GM12878 (cell line): ENCODE measurements around the gene ADGRL2. TPM values are rescaled to one million over a fixed set of nuclear protein-coding genes. Genes with fewer than 3 reads are reported as not detected.

Experiments
- ATAC-seq: fragments of 200-7000 bp; cut with Tn5 transposase; 3 replicates; pipeline ENCODE4 v1.9.1; 2020; ENCODE audit warnings: mild to moderate bottlenecking, moderate library complexity
- BruUV-seq: library from RNA; stranded (reverse); fragments of 400-500 nt; replicated peaks from 2 replicates; lab custom pipeline; 2021; lab: Mats Ljungman, UMichigan
- CTCF ChIA-PET: fragments of 300-600 bp; sonication (Branson Sonifier 250); formaldehyde crosslinking; extraction: SDS; loops from one replicate; lab custom pipeline; 2021; ENCODE audit warnings: inconsistent platforms; lab: Yijun Ruan, JAX
- POLR2A ChIA-PET: fragments of 350-600 bp; formaldehyde crosslinking; extraction: SDS; loops from one replicate; lab custom pipeline; 2021; ENCODE audit warnings: inconsistent platforms; lab: Charles Lee
- RAD21 ChIA-PET: fragments of 300-600 bp; sonication (Branson Sonifier 250); formaldehyde crosslinking; loops from one replicate; lab custom pipeline; 2023; ENCODE audit warnings: antibody characterized with exemption; ENCODE audit not compliant: unreplicated experiment; lab: Charles Lee
- SMC1A ChIA-PET: fragments of 300-600 bp; sonication (Branson Sonifier 250); formaldehyde crosslinking; loops from one replicate; lab custom pipeline; 2023; ENCODE audit not compliant: unreplicated experiment, uncharacterized antibody; lab: Charles Lee
- DNase-seq: peaks from one replicate; pipeline ENCODE4 v3.0.0-alpha.2; 2011; ENCODE audit warnings: low read depth, low spot score
- FAIRE-seq: peaks from 3 replicates; lab custom pipeline; 2011; peaks lifted over from hg19 to GRCh38; lab: Jason Lieb, UNC
- H2AFZ ChIP-seq: 2 replicates; pipeline ENCODE4 v1.6.0; 2011; ENCODE audit warnings: low read depth, low read length, control low read depth; ENCODE audit not compliant: control insufficient read depth
- H3K27ac ChIP-seq: 2 replicates; pipeline ENCODE4 v1.5.1; 2011; ENCODE audit warnings: control low read depth; ENCODE audit not compliant: control insufficient read depth, insufficient read depth
- H3K27me3 ChIP-seq, 2 experiments: replicated peaks in 1 of 2; 2 replicates each; pipeline versions ENCODE4 v1.6.0 to v1.6.1; 2011; ENCODE audit warnings: low read length in 1 of 2; ENCODE audit not compliant: control insufficient read depth in 2 of 2, insufficient read depth in 2 of 2
- H3K36me3 ChIP-seq, 2 experiments: 2 replicates each; pipeline ENCODE4 v1.5.1; 2011; ENCODE audit warnings: low read length in 1 of 2; ENCODE audit not compliant: control insufficient read depth in 2 of 2, insufficient read depth in 2 of 2
- H3K4me1 ChIP-seq: 2 replicates; pipeline ENCODE4 v1.6.1; 2011; ENCODE audit warnings: mild to moderate bottlenecking, low read length, moderate library complexity, mixed read lengths; ENCODE audit not compliant: control insufficient read depth, insufficient read depth
- H3K4me2 ChIP-seq: 2 replicates; pipeline ENCODE4 v1.6.0; 2011; ENCODE audit warnings: control low read depth; ENCODE audit not compliant: control insufficient read depth, insufficient read depth
- H3K4me3 ChIP-seq: fragments of 200-600 bp; sonication (generic); 2 replicates; pipeline ENCODE4 v1.5.1; 2016
- H3K79me2 ChIP-seq: 2 replicates; pipeline ENCODE4 v1.6.0; 2011; ENCODE audit warnings: low read length; ENCODE audit not compliant: control insufficient read depth, insufficient read depth
- H3K9ac ChIP-seq: 2 replicates; pipeline ENCODE4 v1.8.0; 2011; ENCODE audit warnings: low read length, control low read depth, mixed read lengths; ENCODE audit not compliant: control insufficient read depth, insufficient read depth
- H3K9me3 ChIP-seq: replicated peaks from 3 replicates; pipeline ENCODE4 v1.5.1; 2011; ENCODE audit warnings: mild to moderate bottlenecking, low read length; ENCODE audit not compliant: control insufficient read depth, insufficient read depth
- H4K20me1 ChIP-seq: 2 replicates; pipeline ENCODE4 v1.6.0; 2011; ENCODE audit not compliant: control insufficient read depth, insufficient read depth
- ATF7 ChIP-seq: fragments of 450-650 bp; IDR thresholded peaks from 2 replicates; pipeline ENCODE4 v1.6.1; 2016; ENCODE audit warnings: low read depth, mild to moderate bottlenecking
- BCL11A ChIP-seq: IDR thresholded peaks from 2 replicates; pipeline ENCODE4 v1.6.1; 2011; ENCODE audit warnings: low read depth, low read length
- CBX5 ChIP-seq: sonication (generic); IDR thresholded peaks from 2 replicates; pipeline ENCODE4 v1.6.1; 2016; ENCODE audit warnings: low read depth, moderate library complexity, mild to moderate bottlenecking, inconsistent platforms
- DPF2 ChIP-seq: fragments of 450-650 bp; IDR thresholded peaks from 2 replicates; pipeline ENCODE4 v1.6.1; 2017; ENCODE audit warnings: mild to moderate bottlenecking
- FOXK2 ChIP-seq: fragments of 450-650 bp; IDR thresholded peaks from 2 replicates; pipeline ENCODE4 v1.6.1; 2017; ENCODE audit warnings: mild to moderate bottlenecking, moderate library complexity
- JUNB ChIP-seq: IDR thresholded peaks from 2 replicates; pipeline ENCODE4 v1.6.1; 2016; ENCODE audit warnings: antibody characterized with exemption, mild to moderate bottlenecking
- KLF5 ChIP-seq: fragments of 450-650 bp; IDR thresholded peaks from 2 replicates; pipeline ENCODE4 v1.6.1; 2014; ENCODE audit warnings: mild to moderate bottlenecking; ENCODE audit not compliant: partially characterized antibody
- MTA2 ChIP-seq: fragments of 450-650 bp; IDR thresholded peaks from 2 replicates; pipeline ENCODE4 v1.6.1; 2016; ENCODE audit warnings: low read depth, mild to moderate bottlenecking, moderate library complexity
- MYB ChIP-seq: fragments of 150-350 bp; IDR thresholded peaks from 2 replicates; pipeline ENCODE4 v1.6.1; 2014; ENCODE audit warnings: mild to moderate bottlenecking, low read depth, low read length, borderline replicate concordance
- NR2F1 ChIP-seq: fragments of 450-650 bp; conservative IDR thresholded peaks from 2 replicates; pipeline ENCODE4 v1.6.1; 2017; ENCODE audit warnings: mild to moderate bottlenecking
- RB1 ChIP-seq: fragments of 450-650 bp; formaldehyde crosslinking; IDR thresholded peaks from 2 replicates; pipeline ENCODE4 v1.6.1; 2017; ENCODE audit warnings: mild to moderate bottlenecking, borderline replicate concordance
- RELA ChIP-seq: fragments of 450-650 bp; IDR thresholded peaks from 2 replicates; pipeline ENCODE4 v1.8.0; 2014; ENCODE audit warnings: borderline replicate concordance; ENCODE audit not compliant: partially characterized antibody
- RUNX3 ChIP-seq: IDR thresholded peaks from 2 replicates; pipeline ENCODE4 v1.6.1; 2012; ENCODE audit warnings: low read length, inconsistent platforms
- SRF ChIP-seq, 2 experiments: IDR thresholded peaks; 2 replicates each; pipeline ENCODE4 v1.6.1; 2011; ENCODE audit warnings: low read depth in 2 of 2, low read length in 2 of 2, mild to moderate bottlenecking in 1 of 2, moderate library complexity in 1 of 2
- WRNIP1 ChIP-seq: IDR thresholded peaks from 2 replicates; pipeline ENCODE4 v1.6.1; 2011; ENCODE audit warnings: low read depth, low read length, improper control_type of control experiment, borderline replicate concordance
- ZNF384 ChIP-seq: IDR thresholded peaks from 2 replicates; pipeline ENCODE4 v1.6.1; 2012; ENCODE audit warnings: low read depth, mild to moderate bottlenecking, low read length, improper control_type of control experiment, borderline replicate concordance
- WGBS: methylation state at CpG from one replicate; pipeline ENCODE4 v1.1.6; 2016; ENCODE audit warnings: low lambda C conversion rate; ENCODE audit not compliant: insufficient replicate concordance, insufficient coverage; ENCODE audit errors: missing lambda C conversion rate; 5-methylcytosine and 5-hydroxymethylcytosine counted together
- in situ Hi-C: fragments of 300-500 bp; cut with MboI; formaldehyde crosslinking; loops from 9 replicates; pipeline ENCODE4 v1.14.3; 2018; ENCODE audit warnings: mixed read lengths
- intact Hi-C: fragments of 100-400 bp; cut with micrococcal nuclease; formaldehyde crosslinking; loops from one replicate; pipeline ENCODE4 v1.14.2; 2022; ENCODE audit not compliant: unreplicated experiment
- polyA plus RNA-seq, 11 experiments: library from polyadenylated mRNA; depleted of rRNA in 4 of 11; unstranded in 6 of 11; stranded (reverse) in 5 of 11; fragments of >200 nt; fragmentation: Nextera tagmentation in 4 of 11; fragmentation: Illumina TruSeq in 1 of 11; extraction: Ambion mirVana in 4 of 11; extraction: Trizol in 1 of 11; gene quantifications; 1 replicate in 1 of 11; 2 replicates in 10 of 11; pipeline versions ENCODE4 v1.2.1 to v1.2.3, GENCODE V29; 2011 to 2016; ENCODE audit warnings: inconsistent platforms in 2 of 11, missing spikeins in 2 of 11, low read depth in 1 of 11
- total RNA-seq, 4 experiments: library from RNA; depleted of rRNA in 3 of 4; stranded (reverse); fragments of >200 nt in 3 of 4; fragmentation: Illumina TruSeq in 1 of 4; extraction: Trizol in 1 of 4; gene quantifications; 2 replicates each; pipeline versions ENCODE4 v1.2.1 to v1.2.3, GENCODE V29; 2013 to 2021
- TF ChIP-seq, protein P1 (sequence below): fragments of 450-650 bp; IDR thresholded peaks from 2 replicates; pipeline ENCODE4 v1.6.1; 2018; ENCODE audit warnings: mild to moderate bottlenecking, low read depth, moderate library complexity; ENCODE audit not compliant: partially characterized antibody
- TF ChIP-seq, protein P2 (sequence below): IDR thresholded peaks from 2 replicates; pipeline ENCODE4 v1.6.1; 2012; ENCODE audit warnings: low read depth, low read length, improper control_type of control experiment
- TF ChIP-seq, protein P3 (sequence below): fragments of 450-650 bp; IDR thresholded peaks from 2 replicates; pipeline ENCODE4 v1.6.1; 2014; ENCODE audit warnings: mild to moderate bottlenecking

Gene ADGRL2
- total and polyA plus RNA-seq, 10 of the 15 experiments (the other 5 are each of a cell fraction or from before 2014, with no cell fraction given): 0.03 to 13.6 (median 0.21) TPM

DNA sequence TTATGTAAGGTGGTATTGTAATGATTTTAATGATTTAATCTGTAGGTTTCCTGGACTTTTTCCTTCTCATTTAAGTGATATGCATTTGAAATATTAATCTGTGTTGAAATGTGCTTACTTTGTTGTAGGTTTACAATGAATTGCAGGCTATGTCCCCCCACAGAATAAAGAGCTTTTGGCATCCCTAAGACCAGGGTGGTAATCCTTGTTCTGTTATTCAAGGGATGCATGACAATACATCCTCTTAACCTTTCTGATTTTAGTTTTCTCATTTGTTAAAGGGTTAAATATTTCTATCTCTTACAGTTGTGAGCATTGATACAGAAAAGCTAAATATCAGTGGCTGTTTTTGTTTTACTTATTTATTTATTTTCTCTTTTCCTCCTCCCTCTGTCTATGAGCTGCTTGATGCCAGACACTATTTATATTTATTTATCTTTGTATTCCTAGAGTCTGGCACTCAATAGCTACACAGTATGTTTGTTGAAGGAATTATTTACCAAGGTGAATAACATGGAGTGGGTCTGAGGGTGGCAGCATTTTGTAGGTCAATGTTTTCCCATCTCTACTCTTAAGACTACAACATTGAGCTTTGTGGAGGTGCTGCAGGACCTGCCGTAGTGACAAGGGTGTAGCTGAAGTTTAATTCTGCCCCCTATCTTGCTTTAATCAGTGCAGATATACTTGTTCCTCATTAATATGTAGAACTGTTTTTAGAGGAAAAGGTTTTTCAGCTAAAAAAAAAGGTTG is 19.9 kb upstream of the ADGRL2 start (continued):
- TF ChIP-seq MYB (no peak), WRNIP1 (no peak)
- TF ChIP-seq, all 136 proteins: peak for 0

DNA sequence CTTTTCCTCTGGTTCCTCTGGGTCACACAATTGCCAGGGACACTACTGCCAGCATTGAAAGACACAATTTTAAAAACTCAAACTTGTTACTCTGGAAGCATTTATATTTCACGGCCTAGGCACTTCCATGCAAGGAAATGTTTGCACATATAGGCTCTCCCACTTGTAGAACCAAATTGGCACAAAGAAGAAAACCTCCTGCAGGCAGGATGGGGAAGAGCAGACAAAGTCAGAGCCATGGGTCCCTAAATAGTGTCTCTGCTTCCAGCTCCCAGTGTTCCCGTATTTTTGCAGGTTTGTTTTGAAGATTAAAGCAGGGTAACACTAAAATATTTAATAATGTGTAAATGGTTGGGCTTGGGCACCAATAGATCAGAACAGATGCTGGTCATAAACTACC is 19.0 kb upstream of the ADGRL2 start:
- H2AFZ ChIP-seq: no peak overlapping the region
- H4K20me1 ChIP-seq: no peaks in the 10 kb centered on the region
- intact Hi-C loops: no loop called here
- H3K4me2 ChIP-seq: no peak overlapping the region
- no TSS peak for BruUV-seq
- no peak overlapping the region for H3K27ac ChIP-seq
- 0% methylated on average over 2 of the region's 2 CpGs for whole genome bisulfite sequencing
- SMC1A ChIA-PET: interaction anchor here (0.6 to 4.9 kb wide), 4 partner anchors 9 to 233 kb away, joined by 3 to 34 read pairs (median 6); no protein-coding TSS in a partner anchor
- CTCF ChIA-PET: interaction anchor here (0.6 to 4.1 kb wide), 4 partner anchors 15 to 353 kb away, joined by 4 to 20 read pairs (median 4); no protein-coding TSS in a partner anchor
- no peak overlapping the region for H3K9ac ChIP-seq
- no peaks in the 10 kb centered on the region for H3K36me3 ChIP-seq
- RAD21 ChIA-PET: no interaction called here
- H3K79me2 ChIP-seq: no peaks in the 10 kb centered on the region
- H3K9me3 ChIP-seq: no peaks in the 10 kb centered on the region
- POLR2A ChIA-PET: no interaction called here
- in situ Hi-C loops: no loop called here
- H3K4me3 ChIP-seq: no peak overlapping the region
- H3K27me3 ChIP-seq: no peaks in the 10 kb centered on the region
- DNase-seq (no peak), ATAC-seq (no peak), FAIRE-seq (no peak)
- H3K4me1 ChIP-seq: no peaks in the 10 kb centered on the region
- no peak for TF ChIP-seq RB1
- TF ChIP-seq, protein P1, sequence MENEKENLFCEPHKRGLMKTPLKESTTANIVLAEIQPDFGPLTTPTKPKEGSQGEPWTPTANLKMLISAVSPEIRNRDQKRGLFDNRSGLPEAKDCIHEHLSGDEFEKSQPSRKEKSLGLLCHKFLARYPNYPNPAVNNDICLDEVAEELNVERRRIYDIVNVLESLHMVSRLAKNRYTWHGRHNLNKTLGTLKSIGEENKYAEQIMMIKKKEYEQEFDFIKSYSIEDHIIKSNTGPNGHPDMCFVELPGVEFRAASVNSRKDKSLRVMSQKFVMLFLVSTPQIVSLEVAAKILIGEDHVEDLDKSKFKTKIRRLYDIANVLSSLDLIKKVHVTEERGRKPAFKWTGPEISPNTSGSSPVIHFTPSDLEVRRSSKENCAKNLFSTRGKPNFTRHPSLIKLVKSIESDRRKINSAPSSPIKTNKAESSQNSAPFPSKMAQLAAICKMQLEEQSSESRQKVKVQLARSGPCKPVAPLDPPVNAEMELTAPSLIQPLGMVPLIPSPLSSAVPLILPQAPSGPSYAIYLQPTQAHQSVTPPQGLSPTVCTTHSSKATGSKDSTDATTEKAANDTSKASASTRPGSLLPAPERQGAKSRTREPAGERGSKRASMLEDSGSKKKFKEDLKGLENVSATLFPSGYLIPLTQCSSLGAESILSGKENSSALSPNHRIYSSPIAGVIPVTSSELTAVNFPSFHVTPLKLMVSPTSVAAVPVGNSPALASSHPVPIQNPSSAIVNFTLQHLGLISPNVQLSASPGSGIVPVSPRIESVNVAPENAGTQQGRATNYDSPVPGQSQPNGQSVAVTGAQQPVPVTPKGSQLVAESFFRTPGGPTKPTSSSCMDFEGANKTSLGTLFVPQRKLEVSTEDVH: no peak
- no peak for TF ChIP-seq DPF2
- TF ChIP-seq ZNF384: no peak
- no peak for TF ChIP-seq FOXK2
- TF ChIP-seq SRF (IDR thresholded peaks at IDR 0.05; ENCODE audit: low read depth in 2 of 2, low read length in 2 of 2): no peak
- TF ChIP-seq JUNB: no peak
- no peak for TF ChIP-seq KLF5
- no peak for TF ChIP-seq NR2F1
- no peak for TF ChIP-seq MTA2
- no peak for TF ChIP-seq CBX5
- TF ChIP-seq RELA: no peak
- TF ChIP-seq, protein P2, sequence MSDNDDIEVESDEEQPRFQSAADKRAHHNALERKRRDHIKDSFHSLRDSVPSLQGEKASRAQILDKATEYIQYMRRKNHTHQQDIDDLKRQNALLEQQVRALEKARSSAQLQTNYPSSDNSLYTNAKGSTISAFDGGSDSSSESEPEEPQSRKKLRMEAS: no peak
- TF ChIP-seq BCL11A: no peak
- TF ChIP-seq, protein P3, sequence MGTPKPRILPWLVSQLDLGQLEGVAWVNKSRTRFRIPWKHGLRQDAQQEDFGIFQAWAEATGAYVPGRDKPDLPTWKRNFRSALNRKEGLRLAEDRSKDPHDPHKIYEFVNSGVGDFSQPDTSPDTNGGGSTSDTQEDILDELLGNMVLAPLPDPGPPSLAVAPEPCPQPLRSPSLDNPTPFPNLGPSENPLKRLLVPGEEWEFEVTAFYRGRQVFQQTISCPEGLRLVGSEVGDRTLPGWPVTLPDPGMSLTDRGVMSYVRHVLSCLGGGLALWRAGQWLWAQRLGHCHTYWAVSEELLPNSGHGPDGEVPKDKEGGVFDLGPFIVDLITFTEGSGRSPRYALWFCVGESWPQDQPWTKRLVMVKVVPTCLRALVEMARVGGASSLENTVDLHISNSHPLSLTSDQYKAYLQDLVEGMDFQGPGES: no peak
- no peak for TF ChIP-seq ATF7
- no peak for TF ChIP-seq RUNX3
